Measurements from ENCODE around the gene PTER.

The PTER gene

DNA sequence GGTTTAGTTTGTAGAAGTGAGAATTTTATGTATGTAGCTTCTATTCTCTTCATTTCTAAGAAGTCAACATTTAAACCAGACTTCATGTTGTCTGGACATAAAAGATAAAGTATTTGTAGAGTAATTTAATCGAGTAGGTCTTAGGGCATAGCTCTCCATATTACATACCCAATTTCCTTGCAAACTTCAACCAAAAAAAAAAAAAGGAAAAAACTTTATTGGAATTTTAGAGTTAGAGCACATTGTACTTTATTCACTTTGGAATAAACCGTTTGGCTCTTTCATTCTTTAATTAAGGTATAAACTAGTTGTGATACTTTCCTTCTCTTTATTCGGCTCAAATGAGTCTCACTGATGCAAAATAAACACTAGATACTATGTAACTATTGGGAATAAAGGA lies 36.0 kb downstream of the PTER start:
- DNase-seq, result no peak

DNA sequence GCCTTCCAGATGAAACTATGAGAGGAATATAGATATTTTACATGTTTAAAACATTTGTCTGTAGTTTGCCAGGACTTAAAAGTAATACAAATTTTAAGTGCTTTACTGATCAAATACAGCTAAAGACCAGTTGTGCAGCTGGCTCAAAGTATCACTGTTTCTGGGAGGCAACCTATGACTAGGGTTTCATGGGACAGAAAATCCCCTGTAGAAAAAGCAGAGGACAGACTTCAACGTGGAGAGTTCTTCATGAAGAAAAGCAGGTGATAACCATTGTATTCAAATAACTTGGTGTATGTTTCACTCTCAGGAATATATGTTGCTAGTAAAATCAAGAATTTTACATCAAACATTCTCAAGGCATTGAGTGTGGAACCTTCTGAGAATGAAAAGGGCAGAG lies 40.9 kb downstream of the PTER start:
- DNase-seq, result no peak

DNA sequence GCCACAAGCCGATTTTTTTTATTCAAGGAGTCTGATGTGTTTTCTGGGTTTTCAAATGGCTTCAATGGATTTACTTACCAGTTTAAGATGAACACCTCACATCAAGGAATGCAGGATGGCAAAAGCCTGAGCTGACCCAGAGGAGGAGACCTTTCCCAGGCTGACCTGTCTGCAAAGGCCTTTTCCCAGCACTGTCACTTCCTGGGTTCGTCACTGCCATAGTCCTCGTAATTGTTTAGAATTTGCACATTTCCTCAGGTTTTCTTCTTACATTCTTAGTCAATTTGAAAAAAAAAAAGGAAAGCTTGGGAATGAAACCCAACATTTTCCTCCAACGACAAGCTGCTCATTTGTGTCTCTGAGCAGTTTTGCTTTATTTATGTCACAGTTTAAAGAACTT lies 42.0 kb downstream of the PTER start:
- no peak for DNase-seq

DNA sequence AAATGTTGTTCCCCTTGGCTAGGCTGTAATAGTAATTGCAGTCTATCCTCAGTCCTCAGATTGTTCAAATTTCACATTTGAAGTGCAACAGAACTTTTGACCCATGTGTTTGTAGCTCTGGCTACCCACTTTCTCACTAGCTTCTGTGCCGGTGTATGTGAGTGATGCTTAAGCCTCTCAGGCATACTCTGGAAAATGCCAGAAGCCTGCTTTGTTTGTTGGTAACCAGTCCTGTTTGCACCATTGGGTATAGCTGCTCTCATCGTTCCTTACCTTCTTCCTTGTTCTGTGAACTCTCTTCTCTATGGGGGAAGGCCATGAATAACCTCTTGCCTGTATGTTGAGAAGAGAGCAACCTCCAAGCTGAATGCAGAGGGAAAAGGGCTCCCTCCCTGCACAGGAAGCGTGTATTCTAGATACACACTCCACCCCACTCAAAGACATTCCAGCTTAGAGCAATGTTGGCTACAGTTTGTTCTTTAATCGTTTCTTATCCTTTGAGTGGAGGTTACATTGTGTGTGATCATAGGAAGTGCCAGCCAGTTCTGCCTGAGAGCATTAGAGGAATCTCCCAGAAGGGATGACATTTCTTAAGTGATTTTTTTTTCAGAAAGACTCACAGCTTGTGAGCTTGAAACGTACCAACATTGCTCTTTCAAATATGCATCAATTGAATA lies 44.4 kb downstream of the PTER start:
- DNase-seq, result no peak

DNA sequence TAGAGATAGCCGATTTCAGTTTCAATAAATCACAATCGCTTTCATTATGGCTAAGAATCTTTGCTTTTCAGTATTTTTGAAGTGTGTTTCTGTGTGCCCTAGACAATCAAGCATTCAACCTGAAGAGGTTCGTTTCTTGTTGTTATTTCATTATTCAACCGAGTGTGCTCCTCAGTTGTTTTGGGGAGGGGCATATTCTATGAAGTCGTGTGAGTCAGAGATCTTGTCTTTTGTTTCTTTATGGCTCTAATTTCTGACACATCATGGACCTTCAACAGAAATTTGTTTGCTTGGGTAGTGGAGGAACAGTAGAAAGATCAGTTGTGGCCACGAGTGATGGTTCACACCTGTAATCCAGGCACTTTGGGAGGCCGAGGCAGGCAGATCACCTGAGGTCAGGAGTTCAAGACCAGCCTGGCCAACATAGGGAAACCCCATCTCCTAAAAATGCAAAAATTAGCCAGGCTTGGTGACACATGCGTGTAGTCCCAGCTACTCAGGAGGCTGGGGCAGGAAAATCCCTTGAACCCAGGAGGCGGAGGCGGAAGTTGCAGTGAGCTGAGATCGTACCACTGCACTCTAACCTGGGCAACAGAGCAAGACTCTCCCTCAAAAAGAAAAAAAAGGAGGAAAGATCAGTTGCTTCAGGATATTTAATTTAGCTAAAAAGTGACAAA lies 46.6 kb downstream of the PTER start:
- DNase-seq, result no peak

DNA sequence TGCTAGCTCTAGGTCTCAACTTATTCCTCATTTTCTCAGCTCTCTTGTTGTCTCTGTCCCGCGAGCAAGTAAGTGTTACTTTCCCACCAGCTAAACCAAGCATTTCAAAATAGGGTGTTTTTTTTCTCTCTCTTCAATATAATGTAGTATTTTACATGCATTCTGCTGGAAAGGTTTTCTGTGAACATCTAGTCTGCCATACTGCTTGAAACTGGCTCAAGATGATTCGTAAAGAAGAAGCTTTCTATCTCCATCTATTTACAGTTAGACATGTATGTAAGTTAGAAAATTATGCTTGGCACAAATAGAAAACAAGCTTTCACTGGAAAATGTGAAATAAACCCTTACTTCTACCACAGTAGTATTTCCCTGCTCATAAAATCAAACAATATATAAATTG lies 53.7 kb downstream of the PTER start:
- DNase-seq, result no peak

DNA sequence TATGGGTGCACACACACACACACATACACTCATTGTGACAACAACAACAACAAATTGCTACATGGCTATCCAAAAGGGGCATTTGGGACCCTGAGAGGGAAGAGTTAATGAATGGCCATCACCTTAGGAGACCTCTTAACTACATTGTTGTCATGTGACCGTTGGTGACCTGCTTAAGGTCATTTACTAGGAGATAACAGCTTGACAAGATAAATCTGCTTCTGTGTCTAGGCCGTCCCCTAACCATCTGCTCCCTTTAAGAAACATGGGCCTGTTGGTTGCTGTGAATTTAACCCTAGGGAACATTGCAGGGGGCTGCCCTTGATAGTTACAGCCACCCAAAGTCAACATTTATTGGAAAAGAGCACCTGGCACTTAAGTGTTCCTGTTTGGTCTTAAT lies 55.1 kb downstream of the PTER start:
- no peak for DNase-seq

DNA sequence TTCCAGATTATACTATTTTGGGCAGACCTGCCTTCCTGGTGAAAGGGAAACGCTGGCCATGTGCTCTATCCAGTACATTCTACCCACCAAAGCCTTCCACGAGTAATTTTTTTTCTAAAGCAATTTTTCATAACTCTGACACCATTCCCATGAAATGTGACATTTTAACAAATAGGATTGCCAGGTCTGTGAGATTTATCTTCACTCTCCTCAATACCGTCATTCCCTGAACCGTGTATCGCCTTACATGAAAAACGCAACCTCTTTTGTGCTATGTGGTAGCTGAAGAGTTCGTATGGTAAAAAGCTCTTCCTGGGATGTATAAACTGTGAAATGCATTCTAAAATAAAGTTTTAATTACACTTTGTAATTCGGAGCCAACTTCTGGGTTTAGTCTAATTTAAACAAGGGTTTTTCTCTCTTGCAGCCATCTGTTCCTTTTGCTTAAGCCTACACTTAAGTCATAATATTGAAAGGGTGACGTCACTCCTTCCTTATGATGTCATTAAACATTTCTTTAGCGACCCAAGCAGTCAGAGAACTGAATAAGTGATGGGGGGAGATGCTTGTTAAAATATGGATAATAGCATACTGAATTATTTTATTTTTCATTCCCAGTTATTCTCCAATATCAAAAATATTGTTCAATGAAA lies 57.2 kb downstream of the PTER start:
- DNase-seq, result no peak

DNA sequence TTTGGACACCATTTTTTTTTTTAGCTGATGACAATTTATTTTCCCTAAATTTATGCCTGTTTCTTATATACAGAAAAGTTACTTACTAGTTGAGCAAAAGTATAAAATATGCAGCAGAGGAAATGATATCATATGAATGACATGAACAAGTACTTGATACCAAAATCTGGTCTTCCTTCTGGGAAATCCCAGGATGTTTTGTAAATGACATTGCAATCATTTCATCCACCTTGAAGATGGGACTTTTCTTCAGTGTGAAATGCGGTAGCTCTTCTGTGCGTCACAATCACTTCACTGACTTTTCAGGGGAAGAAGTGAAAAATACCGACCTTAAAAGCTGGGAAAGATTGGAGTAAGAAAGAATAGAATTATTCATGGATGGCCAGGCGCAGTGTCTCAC lies 61.1 kb downstream of the PTER start:
- no peak for DNase-seq

DNA sequence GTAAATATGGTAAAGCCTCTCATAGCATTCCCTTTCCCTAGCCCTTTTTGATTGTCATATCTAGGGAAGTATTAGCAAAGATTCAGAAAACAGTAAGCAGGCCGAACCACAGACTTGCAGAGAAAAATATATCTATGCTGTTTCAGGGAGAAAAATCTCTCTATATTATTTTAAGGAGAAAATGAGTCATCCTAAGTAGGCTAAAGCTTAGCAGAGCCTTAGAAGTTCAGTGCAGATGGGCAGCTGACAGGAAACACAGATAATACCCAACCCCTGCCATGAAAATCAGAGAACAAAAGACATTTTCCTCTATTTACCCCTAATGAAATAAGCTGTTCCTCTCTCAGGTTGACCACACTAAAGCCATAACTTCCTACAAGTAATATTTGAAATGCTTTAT lies 68.4 kb downstream of the PTER start:
- no peak for DNase-seq

DNA sequence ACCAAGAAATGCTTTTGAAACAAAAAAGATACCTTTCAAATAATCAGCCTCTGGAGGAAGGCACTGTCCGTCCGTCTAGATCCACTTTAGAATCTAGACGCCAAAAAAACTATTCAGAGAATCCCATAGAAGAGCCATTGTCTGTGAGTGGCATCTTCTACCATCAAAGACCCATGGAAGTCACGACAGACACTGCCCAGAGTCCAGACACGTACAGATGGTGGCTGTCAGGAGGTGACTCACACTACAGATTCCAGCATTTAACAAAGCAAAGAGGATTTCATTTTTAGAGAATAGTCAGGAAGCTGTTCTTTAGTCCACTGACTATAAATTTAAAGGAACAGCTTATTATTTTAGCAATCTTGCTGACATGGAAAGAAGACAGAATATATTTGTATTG lies 73.2 kb downstream of the PTER start:
- DNase-seq, result no peak

DNA sequence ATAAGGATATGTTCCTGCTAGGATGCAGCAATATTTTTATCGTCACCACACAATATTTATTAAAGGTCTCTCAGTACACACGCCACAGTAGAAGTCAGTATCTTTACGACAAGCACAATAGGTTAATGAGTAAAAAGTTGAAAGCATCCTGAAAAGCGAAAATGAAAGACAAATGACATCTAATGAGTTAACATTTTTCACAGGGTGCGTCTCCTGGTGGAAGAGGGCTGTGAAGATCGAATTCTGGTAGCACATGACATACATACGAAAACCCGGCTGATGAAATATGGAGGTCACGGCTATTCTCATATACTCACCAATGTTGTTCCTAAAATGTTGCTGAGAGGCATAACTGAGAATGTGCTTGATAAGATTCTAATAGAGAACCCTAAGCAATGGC lies 74.0 kb downstream of the PTER start:
- no peak for DNase-seq

DNA sequence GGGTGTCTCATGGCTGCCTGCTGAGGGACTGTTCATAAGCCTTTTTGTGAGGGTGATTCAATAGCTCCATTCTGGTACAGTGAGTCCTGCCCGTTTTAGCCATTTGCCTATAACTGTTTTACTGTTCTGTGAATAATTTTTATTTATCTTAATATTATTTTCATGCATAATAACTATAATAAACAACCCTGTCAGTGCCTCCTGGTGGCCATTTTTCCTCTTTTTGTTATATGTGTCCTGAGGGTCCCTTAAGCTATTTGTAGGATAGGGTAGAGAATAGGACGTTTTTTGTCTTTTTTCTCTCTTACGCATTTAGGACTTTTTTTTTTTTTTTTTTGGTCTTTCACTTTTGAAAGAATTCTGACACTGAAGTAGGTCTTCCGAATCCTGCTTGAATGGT lies 82.0 kb downstream of the PTER start:
- DNase-seq, result no peak

DNA sequence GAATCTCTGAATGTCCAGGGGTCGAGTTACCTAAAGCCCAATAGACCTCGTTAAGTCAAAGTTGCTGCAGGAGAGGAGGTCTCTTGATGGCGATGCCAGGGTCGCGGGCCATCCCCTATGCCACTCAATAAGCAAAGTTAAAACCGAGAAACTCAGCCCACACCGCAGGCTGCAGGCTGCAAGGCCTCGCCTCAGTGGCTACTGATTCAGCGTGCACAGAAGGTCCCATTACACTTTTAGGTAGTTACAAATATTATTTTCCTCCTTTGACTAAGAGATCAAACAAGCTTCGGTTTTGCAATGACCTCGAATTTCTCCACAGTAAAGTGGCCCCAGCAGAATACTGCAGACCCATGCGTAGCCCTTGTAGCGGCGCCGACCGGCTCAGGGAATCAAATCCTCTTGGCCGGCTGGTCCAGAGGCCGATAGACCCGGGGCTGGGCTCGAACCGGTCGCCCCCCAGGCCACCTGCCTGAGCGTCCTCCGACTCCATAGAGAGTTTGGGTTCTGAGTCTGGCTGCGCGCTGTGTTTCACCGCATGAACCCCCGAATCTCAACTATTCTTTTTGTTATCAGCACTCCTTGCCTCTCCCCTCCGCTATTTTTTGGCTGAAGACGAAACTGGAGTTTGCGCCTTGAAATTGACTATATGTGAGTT lies 82.6 kb downstream of the PTER start:
- DNase-seq, result no peak

DNA sequence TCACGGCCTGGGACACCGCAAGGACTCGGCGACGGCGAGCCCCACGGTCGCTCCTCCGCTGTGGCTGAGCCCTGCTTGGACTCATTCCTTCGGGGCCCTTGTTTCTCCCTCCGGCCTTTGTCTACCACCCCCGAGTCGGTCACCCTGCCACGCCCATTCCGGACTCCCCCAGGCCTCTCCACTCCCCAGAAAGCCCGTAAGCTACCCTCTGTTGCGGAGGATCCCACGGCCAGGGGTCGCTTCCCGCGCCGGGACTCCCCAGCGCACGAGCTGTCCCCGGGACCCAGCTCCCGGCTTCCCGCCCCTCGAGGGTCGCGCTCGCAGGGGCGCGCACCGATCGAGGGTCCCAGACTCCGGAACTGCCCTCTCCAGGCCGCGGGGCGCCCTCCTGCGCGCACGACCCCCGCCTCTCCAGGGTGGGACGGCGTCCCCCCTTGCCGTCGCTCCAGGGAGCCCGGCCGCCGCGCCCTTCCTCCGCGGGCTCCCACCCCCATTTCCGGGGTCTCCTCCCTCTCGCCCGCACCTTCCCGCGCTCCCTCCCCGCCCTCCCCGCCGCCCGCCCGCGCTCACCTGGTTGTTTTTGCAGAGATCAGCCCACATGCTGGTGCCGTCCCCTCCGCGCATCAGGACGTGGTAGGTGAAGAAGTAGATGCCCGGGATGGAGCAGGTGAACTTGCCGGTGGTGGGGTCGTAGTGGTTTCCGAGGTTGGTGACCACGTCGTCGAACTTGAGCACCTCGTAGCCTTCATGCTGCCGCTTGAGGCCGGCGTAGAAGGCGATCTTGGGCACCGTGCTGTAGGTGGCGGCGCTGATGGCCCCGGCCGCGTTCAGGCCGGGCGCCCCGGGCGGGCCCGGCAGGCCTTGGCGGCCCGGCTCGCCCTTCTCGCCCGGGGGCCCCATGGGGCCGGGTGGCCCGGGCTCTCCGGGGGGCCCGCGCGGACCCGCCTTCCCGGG lies 83.4 kb downstream of the PTER start:
- no peak for DNase-seq

DNA sequence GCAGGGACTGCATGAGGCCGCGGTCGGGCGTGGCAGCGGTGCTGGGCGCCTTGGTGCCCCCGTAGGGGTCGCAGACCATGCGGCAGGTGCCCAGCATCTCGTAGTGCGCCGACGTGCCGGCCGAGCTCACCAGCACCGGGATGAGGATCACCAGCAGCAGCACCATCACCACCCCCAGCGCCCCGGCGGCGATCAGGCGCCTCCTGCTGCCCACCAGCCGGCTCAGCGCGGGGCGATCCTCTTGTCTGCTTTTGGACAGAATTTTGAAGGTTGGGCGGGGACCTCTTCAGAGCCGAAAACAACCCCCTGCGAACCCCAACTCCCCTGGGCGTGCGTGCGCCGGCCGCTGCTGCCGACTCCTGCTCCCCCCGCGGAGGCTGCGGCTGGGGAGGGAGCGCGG lies 84.1 kb downstream of the PTER start:
- DNase-seq, result no peak

DNA sequence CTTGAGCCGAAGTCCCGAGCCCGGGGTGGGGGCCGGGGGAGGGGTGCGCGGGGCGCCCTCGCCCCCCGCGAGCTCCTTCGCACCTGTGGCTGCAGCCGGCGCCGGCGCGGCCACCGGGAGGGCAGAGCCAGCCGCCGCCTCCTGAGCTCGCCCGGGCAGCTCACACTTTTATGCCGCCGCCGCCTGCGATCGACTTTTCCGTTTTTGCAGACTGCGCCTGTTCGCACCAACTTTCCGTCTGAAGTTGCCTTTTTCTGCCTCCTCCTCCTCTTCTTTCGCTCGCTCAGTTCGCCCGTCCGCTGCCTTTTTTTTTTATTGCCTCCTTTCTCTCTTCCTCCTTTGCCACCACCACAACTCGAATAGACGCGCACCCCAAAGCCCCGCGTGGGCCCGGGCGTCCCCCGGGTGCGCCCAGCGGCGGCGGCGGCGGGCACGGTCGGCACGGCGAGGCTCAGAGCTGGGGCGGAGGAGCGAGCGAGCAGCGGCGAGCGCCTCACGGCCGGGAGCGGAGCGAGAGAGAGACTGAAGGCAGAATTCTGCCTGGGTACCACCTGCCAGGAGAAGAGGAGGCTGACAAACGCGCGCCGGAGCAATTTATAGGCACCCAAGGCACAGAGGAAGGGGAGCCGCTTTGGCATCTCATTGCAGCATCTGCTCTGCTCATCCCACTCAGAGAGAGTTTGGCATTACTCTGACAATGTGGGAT lies 84.7 kb downstream of the PTER start, which contains the start of gene C1QL3:
Gene C1QL3, minus strand, starts transcription at position 569 of the 706 bp plus-strand sequence. CDS start 814 bp downstream, outside the sequence.
- no peak for DNase-seq

DNA sequence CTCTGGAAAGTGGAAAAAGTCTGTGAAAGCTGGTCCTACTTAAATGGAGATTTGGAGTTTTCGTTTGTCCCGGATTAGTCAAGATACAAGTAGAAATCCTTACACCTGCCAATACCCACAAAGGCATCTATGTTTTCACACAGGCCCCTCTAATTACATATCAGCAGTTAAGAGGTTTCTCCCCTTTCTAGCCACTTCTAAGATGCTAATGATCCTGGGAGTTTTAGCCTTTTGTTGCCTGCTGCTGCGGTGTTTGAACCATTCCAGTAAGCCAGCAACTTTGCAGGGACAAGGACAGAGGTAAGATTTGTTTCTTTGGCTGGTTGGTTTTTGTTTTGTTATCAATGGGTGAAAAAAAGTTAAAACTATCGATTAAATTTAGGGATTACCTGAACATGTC lies 90.6 kb downstream of the PTER start:
- no peak for DNase-seq

DNA sequence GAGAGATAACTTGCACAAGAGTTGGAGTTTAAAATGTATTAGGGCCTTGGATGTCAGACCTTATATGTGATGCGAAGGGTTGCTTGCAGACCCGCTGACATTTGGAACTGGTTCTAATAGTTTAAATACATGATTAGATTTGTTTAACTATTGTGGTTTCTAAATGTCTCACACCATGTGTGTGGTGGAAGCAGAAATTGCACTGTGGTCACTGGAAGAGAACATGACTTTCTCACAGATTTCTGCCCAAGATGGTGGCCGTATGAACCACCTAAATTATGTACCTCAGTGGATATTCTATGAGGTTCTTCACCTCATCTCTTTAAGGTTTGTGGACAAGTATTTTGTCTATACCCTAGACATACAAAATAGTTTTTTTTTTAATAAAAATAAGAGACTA lies 93.0 kb downstream of the PTER start:
- no peak for DNase-seq

DNA sequence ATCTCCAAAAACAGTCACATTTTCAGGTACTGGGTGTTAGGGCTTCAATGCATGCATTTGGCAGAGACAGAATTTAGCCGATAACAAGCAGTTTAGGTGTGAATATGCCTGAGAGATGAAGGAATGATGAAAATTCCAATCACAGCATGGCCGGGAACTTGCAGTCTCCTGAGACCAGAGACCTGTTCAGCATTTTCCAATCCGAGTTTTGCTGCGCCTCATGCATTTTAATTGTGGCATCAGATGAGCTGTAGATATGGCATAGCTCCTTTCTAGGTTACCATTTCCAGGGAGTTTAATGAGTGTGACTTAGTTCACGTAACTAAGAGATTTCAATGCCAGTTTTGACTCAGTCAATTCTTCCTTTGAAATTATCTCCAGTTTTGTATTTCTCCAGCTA lies 99.3 kb downstream of the PTER start:
- DNase-seq, result no peak

DNA sequence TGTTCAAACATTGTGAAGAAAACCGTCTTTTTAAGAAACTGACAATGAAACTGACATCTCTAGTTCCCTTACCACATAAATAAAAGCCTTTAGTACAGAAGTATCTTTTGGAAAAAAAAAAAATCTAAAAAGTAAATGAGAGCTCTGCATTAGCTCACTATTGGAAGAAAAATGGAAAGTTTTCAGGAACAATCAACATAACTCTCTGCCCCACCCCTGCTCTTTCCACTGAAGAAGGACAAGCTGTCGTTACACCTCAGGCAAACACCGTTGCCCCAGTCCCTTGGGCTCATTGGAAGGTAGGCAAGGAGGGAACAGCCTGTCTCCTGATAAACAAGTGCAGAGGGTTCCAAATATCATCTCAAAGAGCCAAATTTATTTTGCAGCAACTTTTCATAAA lies 107.3 kb downstream of the PTER start:
- no peak for DNase-seq

DNA sequence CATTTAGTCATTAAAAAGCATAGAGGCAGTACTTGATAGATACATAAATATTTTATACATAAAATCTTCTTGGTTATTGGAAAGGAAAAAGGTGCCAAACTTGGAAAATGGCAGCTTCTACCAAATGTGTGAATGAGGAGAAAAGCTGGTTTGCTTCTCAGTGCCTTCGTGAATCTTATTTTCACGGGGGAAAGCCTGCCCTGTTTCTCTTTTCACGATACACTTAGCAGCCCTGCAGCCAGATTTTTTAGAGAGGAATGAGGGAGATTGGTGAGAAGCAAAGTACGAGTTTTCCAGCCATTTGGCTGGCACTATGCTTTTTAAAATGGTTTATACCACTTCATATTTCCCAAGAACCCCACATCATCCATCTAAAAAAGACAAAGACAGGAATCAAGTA lies 107.8 kb downstream of the PTER start:
- no peak for DNase-seq
